ENCODE data around the gene PAK1.

PAK1 gene

GRCh38 chr11:77284476-77285468 lies 189.1 kb downstream of the PAK1 start:
- no peak overlapping the region for H3K4me3 ChIP-seq (ENCODE audit: low read depth, low read length)
- no peaks in the 10 kb centered on the region for H3K27me3 ChIP-seq (ENCODE audit: control insufficient read depth, insufficient read depth, low read length)
- H3K4me1 ChIP-seq = no peaks in the 10 kb centered on the region
- no peaks in the 10 kb centered on the region for H3K79me2 ChIP-seq
- H3K9me3 ChIP-seq (ENCODE audit: control insufficient read depth, low read length) = no peaks in the 10 kb centered on the region
- TF ChIP-seq CTCF (IDR thresholded peaks at IDR 0.05) = no peak
- H3K4me2 ChIP-seq (ENCODE audit: low read length) = no peak overlapping the region
- no peak overlapping the region for H3K27ac ChIP-seq
- H3K9ac ChIP-seq = no peak overlapping the region
- H2AFZ ChIP-seq = no peak overlapping the region
- H3K36me3 ChIP-seq (ENCODE audit: control insufficient read depth, insufficient read depth, low read length) = no peaks in the 10 kb centered on the region

- Histone ChIP-seq H3K4me1 (no peaks in the 10 kb centered on the region), H3K4me2 (ENCODE audit: low read length) (no peak overlapping the region), H3K27me3 (ENCODE audit: control insufficient read depth, insufficient read depth, low read length) (no peaks in the 10 kb centered on the region), H3K79me2 (no peaks in the 10 kb centered on the region), H3K27ac (no peak overlapping the region), H3K4me3 (ENCODE audit: low read depth, low read length) (no peak overlapping the region), H3K9me3 (ENCODE audit: control insufficient read depth, low read length) (no peaks in the 10 kb centered on the region), H2AFZ (no peak overlapping the region), H3K9ac (no peak overlapping the region), H3K36me3 (ENCODE audit: control insufficient read depth, insufficient read depth, low read length) (no peaks in the 10 kb centered on the region)
- no peak for TF ChIP-seq CTCF (IDR thresholded peaks at IDR 0.05)
Measured at GRCh38 chr11:77283101-77283500, 190.8 kb downstream of the PAK1 start.

- TF ChIP-seq CTCF (IDR thresholded peaks at IDR 0.05) = no peak
- Histone ChIP-seq H3K27me3 (ENCODE audit: control insufficient read depth, insufficient read depth, low read length) (no peaks in the 10 kb centered on the region), H3K79me2 (no peaks in the 10 kb centered on the region), H3K27ac (no peak overlapping the region), H3K4me1 (no peaks in the 10 kb centered on the region), H2AFZ (no peak overlapping the region), H3K4me3 (ENCODE audit: low read depth, low read length) (no peak overlapping the region), H3K9ac (no peak overlapping the region), H3K9me3 (ENCODE audit: control insufficient read depth, low read length) (no peaks in the 10 kb centered on the region), H3K4me2 (ENCODE audit: low read length) (no peak overlapping the region), H3K36me3 (ENCODE audit: control insufficient read depth, insufficient read depth, low read length) (no peaks in the 10 kb centered on the region)
Measured at GRCh38 chr11:77278595-77279506, 195.0 kb downstream of the PAK1 start.

- Histone ChIP-seq H2AFZ (no peak overlapping the region), H3K27me3 (ENCODE audit: control insufficient read depth, insufficient read depth, low read length) (no peaks in the 10 kb centered on the region), H3K4me3 (ENCODE audit: low read depth, low read length) (no peak overlapping the region), H3K79me2 (no peaks in the 10 kb centered on the region), H3K27ac (no peak overlapping the region), H3K4me2 (ENCODE audit: low read length) (no peak overlapping the region), H3K9ac (no peak overlapping the region), H3K9me3 (ENCODE audit: control insufficient read depth, low read length) (no peaks in the 10 kb centered on the region), H3K4me1 (no peaks in the 10 kb centered on the region), H3K36me3 (ENCODE audit: control insufficient read depth, insufficient read depth, low read length) (no peaks in the 10 kb centered on the region)
- TF ChIP-seq CTCF (IDR thresholded peaks at IDR 0.05) = no peak
Measured at GRCh38 chr11:77276271-77276670, 197.6 kb downstream of the PAK1 start.
